NCI-H1417 treated with DMSO at 0.1 percent for 48 hours (cell line): ENCODE data around the gene ERCC2.

Experiments
- DNase-seq: peaks from one replicate; lab custom pipeline; 2025; lab: John Stamatoyannopoulos, UW

The ERCC2 gene

DNA sequence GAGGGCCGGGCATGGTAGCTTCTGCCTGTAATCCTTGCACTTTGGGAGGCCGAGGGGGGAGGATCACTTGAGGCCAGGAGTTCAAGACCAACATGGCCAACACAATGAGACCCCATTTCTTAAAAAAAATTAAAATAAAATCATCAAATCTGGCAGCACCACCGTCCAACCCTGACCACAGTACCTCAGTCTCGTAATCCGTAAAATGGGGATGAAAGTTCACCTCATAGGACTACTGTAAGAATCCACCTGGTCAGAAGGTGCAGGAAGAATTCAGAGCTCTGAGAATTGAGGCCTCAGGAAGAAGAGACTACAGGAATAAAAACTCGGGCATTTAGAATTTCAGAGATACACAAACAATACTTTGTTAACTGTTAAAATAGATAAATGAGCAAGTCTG is 31.4 kb upstream of the ERCC2 start:
- no peak for DNase-seq

DNA sequence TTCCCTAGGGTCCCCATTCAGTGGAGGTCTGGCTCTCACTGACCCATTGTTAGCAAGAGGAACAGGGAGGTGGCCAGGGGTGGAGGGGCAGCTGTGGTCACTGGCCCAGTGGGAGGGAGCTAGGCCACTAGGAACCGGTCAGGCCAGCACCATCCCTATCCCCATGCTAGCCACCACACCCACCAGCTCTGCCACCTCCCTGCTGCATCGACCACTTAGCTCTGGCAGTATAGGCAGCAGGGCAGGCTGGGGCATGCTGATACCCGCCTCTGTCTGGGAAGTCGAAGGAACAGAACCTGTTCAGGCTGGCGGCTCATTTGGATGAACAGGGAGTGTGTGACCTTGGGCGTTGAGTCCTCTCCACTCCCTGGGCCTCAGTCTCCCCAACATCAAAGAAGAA is 29.8 kb upstream of the ERCC2 start:
- no peak for DNase-seq

DNA sequence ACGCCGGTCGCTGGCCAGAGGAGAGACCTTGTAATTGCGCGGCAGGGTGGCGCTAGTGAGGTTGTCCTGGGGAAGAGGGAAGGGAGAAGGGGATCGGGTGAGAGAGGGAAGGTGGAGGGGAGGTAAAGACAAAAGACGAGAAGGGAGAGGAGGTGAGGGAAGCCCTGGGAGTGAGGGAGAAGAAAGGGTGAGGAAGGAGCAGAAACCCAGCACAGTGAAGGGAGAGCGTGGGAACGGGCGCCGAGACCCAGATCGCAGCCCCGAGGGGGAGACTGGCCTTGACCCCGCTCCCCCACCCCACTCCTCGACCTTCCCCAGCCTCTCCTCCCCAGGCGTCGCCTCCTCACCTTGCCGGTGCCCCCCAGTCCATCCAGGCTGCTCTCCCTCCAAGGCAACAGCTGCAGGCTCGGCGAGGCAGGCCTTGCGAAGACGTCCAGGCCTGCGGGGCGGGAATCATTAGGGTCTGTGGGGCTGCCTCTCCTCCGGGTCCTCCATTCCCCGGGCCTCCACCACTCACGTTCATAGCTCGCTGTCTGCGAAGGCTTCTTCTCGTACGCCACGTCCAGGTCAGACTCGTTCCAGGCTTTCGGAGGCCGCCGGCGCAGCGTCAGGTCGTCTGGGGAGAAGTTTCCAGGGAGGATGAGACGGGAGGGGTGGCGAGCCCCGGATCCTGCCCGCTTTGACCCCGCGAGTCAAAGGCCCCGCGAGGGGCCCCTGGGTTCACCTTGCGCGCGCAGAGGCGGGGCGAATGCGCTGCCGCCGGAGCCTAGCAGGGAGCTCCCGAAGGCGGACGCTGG is 25.6 kb upstream of the ERCC2 start:
- DNase-seq, result no peak

DNA sequence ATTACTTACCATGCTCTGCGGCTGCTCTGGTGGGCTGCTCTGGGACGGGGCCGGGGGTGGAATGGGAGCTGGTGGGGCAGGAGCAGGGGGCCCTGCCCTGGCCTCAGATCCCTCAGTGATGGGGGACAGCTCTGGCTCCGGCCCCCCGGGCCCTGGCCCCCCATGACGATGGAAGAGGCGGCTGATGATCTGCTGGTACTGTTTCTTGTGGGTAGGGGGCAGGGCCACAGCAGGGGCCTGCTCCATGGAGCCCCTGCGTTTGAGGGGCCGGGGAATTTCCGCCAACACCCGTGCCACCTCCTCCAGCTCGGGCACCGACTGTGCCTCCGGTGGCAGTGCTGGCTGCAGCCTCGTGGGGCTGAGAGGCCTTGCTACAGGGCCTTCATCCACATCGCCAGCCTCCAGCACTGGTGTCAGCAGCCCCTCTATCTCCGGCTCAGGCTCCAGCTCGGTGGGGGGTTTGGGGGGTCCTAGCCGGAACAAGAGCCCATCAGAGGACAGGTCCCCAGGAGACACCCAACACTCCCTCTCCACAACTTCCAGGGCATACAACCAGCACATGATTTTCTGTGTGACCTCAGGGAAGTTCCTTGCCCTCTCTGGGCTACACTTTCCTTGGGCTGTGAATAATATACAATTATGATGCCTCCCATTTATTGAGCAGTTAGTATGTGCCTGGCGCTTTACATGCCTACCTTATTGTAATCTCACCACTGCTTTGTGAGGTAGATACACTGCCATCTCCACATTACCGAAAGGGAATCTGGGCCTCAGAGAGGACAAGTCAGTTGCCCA is 21.7 kb upstream of the ERCC2 start:
- DNase-seq, result no peak

DNA sequence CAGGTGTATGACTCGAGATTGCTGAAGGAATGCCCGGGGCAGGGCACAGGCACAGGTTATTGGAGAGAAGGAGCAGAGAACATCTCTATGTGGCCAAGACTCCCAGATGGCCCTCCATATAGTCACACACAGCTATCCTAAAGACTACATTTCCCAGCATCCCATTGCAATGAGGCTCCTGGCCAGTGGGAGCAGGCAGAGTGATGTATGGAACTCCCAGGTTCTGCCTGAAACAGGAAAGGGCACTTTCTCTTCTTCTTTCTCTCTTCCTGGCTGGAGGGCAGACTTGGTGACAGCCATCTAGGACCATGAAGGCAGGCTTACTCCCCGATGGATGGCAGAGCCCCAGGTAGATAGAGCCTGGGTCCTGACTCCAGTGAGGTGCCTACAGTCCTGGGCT is 21.0 kb upstream of the ERCC2 start:
- no peak for DNase-seq

DNA sequence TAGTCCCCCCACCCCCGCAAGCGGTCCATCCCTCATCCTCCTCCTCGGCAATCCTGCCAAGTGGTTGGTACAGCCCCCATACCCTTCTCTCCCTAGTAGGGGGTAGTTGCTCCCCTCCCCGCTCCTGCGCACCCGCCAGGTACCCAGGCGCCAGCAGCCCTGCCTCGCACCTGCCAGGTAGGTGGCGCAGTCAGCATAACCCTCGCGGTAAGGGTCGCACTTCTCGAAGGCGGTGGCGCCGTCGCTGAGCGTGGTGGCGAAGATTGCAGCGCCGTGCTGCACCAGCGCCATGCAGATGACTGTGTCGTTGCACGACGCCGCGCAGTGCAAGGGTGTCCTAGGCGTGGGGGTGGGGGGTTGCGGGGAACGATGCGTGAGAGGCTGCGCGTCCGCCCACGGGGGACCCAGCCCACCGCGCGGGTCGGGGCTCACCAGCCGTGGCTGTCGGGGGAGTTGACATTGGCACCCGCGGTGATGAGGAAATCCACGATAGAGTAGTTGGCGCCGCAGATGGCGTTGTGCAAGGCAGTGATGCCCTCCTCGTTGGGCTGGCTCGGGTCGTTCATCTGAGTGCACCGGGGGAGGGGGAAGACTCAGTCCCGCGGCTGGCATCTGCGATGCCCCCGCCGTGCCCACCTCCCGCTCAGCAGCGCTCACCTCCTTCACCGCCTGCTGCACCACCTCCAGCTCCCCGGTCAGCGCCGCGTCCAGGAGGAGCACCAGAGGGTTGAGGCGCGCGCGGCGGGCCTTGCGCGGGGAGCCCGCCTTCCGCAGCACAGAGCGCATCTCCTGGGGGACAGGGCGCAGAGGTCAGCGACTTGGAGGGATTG is 15.2 kb upstream of the ERCC2 start:
- no peak for DNase-seq

DNA sequence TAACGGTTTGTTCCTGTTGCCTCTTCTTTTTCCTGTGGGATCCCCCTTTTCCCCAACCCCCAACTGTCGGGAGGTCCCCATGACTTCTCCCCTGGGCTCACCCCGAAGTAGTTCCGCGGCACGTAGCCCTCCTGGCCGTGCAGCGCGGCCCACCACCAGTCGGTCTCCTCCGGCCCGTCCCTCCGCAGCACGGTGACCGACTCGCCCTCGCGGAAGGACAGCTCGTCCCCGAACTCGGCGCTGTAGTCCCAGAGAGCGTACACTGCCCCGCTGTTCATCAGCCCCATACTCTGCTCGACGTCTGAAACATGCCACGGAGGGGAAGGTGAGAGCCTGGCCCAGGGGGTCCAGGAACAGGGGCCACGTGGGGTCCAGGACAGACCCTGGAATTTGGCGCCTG is 12.1 kb upstream of the ERCC2 start:
- no peak for DNase-seq

DNA sequence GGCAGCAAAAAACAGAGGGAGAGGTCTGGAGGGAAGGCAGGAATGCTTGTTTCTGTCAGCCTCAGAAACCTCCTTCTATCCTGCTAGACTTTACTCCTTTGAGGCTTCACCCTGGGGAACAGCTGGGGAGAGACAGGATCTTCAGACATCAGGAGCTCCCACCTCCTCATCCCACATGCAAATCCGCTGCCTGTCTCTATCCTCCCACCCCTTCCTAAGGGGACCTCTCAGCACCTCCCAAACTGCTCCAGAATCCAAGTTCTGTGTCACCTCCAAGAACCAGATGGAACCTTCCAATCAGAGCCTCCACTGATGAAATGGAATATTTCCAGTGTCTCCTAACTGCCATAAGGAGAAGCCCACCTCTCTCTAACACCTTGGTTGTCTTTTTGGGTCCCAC is 9.7 kb upstream of the ERCC2 start:
- no peak for DNase-seq

DNA sequence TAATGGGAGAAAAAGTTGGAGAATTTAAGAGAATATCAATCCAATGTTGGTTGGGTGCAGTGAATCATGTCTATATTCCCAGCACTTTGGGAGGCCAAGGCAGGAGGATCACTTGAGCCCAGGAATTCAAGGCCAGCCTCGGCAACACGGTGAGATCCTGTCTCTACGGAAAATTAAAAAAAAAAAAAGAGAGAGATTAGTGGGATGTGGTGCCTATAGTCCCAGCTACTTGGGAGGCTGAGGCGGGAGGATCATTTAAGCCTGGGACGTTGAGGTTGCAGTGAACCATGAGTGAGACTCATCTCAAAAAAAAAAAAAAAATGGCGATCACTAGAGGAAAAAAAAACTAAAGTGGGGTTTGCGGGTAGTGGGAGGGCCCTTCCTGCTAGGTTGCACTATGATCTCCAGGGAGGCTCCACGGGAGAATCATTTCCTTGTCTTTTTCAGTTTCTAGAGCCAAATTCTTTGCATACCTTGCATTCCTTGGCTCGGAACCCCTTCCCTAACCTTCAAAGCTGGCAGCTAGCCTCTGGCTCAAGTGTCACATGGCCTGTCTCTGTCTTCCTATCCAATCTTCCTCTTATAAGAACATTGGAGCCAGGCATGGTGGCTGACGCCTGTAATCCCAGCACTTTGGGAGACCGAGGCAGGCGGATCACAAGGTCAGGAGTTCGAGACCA is 5.8 kb upstream of the ERCC2 start:
- no peak for DNase-seq

DNA sequence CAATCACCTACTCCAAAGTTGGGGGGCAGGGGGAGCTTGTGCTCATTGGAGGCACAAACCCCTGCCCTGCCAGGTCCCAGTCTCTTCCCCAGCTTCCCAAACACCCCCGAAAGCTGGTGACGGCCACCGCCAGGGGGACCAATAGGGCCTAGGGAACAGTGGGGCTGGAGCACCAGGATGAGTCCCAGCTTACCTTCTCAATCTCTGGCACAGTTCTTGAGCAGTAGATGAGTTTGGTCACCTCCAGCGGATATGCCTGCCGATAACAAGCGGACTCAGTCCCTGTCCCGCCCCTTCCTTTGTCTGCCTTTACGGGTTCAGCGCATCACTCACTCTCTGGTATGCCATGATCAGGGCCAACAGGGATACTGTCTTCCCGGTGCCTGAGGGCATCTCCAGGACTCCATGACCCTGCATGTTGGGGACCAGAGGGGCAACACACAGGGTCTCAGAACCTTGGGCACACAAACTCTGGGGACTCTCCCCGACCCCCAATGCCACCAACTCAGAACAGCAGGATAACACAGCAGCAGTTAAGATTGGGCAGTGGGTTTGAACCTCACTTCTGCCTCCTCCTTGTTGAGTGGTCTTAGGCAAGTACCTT is 1.5 kb downstream of the ERCC2 start:
- no peak for DNase-seq

DNA sequence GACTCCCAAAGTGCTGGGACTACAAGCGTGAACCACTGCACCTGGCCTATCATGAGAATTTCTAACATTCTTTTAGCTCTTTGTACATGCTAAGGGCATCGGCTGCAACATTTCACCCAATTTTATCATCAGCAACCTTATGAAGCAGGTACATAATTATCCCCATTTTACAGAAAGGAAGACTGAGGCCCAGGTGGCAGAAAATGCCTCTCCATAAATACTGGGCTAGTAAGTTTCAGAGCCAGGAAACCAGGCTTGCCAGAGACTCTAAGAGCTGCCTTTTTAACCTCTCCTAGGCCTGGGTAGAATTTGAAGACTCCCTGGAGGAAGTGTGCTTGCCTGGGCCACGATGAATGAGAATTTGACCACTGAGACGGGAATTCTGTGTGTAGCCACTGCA is 2.2 kb downstream of the ERCC2 start:
- DNase-seq, result no peak

DNA sequence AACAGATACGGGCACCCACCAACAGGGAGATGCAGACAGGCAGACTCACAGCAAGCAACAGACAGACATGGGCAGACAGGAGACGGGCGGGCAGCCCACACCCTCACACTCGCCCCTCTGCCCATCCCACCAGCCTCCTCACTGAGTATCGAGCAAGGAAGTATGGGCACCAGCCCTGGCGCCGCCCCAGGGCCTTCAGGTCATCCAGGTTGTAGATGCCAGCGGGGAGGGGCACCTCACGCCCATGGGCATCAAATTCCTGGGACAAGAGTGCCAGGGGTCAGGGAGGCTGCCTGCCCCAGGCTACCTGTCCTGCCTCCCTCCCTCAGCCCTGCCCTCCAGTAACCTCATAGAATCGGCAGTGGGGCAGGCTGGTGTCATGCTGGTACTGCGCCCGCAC is 5.7 kb downstream of the ERCC2 start:
- no peak for DNase-seq

DNA sequence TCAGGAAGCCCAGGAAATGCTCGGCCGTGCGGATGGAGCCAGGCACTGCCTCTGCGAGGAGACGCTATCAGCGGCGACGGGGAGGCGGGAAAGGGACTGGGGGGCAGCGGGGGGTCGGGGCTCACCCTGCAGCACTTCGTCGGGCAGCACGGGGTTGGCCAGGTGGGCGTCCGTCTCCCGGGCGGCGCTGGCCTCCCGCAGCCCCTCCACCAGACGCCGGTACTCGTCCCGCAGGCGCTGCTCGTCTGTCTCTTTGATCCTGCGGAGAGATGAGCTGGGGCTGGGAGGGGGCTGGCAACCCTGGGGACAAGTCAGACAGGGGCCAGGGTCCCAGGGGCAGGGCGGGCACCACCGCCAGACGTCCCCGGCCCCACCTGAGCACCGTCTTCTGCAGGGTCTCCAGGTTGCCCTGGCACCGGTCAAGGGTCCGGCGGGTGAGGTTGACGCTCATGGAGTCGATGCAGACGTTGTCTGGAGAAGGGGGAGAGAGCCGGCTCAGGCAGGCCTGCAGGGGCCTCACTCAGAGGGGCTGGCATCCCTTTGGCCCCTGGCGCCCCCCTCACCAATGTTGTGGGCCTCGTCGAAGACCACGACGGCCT is 6.4 kb downstream of the ERCC2 start:
- DNase-seq, result no peak

DNA sequence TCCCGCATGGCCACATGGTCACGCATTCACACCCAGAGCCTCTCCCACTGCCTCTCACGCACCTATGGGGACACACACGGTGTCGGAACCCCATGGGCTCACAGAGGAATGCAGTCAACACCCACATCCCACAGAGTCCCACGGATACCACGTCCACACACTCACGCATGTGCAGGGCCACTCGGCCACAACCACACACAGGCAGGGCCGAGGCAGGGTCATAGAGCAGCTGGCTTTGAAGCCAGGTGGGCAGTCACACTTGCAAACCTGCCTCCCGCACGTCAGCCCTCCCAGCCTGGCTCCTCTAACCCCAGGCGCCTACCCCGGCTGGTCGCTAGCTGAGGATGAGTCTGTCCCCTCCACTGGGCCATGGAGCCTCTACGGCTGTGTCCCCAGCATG is 8.1 kb downstream of the ERCC2 start:
- no peak for DNase-seq

DNA sequence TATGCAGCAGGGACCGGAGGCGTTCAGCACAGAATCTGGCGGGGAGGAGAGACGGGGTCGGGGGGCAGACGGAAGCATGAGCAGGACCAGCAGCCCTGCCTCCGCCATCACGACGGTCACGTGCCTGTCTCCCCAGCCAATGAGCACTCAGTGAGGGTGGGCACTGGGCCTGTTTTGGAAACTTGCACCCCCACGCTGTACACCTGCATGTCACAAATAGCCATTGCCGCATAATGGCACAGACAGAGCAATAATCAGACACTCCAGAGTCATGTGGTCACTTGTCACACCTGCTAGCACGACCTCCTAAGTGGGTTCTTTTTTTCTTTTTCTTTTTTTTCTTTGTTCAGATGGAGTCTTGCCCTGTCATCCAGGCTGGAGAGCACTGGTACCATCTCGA is 8.8 kb downstream of the ERCC2 start:
- no peak for DNase-seq

DNA sequence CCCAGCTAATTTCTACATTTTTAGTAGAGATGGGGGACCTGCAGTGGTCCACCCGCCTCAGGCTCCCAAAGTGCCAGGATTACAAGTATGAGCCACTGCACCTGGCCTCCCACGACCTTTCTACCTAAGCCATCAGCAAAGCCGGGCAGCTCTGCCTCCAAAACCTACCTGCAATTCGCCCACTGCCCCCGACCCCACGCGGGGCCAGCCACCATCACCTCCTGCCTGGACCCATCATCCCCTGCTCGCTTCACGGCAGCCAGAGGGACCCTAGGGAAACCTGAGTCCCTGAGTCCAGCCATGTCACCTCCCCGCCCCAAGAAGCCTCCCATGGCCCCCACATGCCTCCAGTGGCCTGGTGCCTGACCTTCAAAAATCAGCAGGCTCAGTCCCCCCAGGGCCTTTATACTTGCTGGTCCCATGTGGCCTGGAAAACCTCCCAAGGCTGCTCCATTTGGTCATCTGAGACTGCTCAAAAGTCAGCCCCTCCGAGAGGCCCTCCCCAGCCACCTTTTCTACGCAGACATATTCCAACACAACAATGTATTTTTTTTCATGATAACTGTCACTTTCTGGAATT is 12.1 kb downstream of the ERCC2 start:
- DNase-seq, result no peak

DNA sequence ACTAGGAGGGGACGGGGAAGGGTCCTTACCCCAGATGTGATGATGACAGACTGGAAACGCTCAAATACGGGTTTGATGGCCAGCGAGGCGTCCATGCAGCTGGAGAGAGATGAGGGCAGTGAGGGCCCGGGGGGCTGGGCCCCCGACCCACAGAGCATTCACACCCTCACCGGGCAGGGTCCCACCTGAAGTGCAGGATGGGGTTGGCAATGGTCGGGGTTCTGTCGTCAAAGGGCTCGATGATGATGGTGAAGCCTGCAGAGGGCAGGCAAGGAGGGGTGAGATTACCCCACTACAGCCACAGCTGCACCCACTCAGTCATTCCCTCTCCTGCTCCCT is 13.0 kb downstream of the ERCC2 start:
- DNase-seq, result no peak

DNA sequence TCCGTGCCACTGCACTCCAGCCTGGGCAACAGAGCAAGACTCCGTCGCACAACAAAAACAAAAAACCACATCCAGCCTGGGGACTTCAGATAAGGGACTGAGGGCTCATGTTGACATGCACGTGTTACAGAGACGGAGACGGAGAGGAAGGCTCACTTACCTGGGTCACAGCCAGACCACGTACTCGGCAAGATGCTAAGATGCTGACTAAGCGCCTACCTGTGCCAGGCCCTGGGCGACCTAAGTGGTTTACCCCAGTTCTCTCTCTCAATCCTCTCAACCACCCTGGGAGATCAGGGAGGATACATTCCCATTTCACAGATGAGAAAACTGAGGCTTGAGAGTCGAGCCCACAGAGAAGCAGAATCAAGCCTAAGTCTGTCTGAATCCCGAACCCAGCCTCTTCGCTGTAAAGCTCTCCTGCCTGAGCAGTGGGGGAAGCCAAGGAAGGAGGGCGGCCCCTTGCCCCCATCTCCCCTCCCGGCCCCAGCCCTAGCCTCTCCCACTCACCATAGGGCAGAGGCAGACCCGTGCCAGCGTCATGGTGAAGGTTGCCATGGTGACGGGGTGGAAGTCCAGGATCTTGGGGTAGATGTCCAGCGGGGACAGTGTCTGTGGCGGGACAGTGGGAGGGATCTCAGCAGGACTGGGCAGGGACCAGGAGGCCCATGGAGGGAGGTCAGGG is 13.5 kb downstream of the ERCC2 start:
- DNase-seq, result no peak

DNA sequence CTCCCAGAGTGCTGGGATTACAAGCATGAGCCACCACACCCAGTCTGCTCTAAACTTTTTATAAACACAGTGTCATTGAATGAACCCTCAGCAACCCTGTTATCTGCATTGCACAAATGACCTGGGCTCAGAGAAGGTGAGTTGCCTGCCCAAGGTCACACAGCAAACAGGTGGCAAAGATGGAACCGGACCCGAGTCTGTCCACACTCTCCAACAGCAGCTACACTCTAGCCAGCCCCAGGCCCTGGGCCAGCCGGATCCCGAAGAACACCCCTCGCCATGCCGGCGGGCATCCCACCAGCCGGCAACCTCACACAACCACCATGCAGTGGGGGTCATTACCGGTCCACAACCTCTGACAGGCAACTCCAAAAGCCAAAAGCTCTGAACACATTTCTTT is 14.5 kb downstream of the ERCC2 start:
- no peak for DNase-seq

DNA sequence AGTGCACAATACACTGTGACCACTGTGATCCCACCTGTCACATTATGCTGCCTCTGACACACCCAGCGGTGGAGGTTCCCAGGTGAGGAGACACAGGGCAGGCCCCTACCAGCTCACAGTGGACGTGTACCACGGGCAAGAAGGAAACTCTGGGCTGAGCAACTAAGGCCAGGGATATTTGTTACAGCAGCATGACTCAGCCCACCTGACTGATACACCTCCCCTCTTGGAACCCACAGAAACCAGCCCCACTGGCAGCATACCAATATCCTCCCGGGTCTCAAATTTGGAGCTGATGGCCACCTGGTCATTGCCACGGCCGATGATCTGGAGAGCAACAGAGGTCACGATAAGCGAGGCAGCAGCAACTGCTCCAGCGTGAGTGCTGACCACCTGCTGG is 15.0 kb downstream of the ERCC2 start:
- DNase-seq, result no peak
